GM21723 (cell line): Measurements from ENCODE around the gene BEND2.
"Not testable (repeated sequence)": the region's sequence is repeated elsewhere in the genome, so short reads cannot be mapped to it uniquely, and the experiment has no call there.

Source experiments
- ATAC-seq: cut with Tn5 transposase; IDR thresholded peaks from one replicate; pipeline ENCODE4 v1.9.1; 2021; ENCODE audit warnings: mild to moderate bottlenecking, moderate library complexity; ENCODE audit not compliant: unreplicated experiment

The BEND2 gene

GRCh38 chrX:18220786-18221185 lies at the start of gene BEND2:
Gene BEND2, minus strand, starts transcription at chrX:18220886. Its CDS starts 136 bp downstream, at chrX:18220750.
- ATAC-seq = no peak

GRCh38 chrX:18255059-18255458 lies 34.4 kb upstream of the BEND2 start:
- ATAC-seq = no peak

- ATAC-seq = no peak
Observed at GRCh38 chrX:18252644-18253359, 32.1 kb upstream of the BEND2 start.

GRCh38 chrX:18229646-18230045 lies 9.0 kb upstream of the BEND2 start:
- not testable (repeated sequence) for ATAC-seq

- ATAC-seq = no peak
Observed at GRCh38 chrX:18228069-18228468, 7.4 kb upstream of the BEND2 start.

- ATAC-seq = no peak
Observed at GRCh38 chrX:18227458-18227857, 6.8 kb upstream of the BEND2 start.

- no peak for ATAC-seq
Observed at GRCh38 chrX:18210470-18210869, 10.2 kb downstream of the BEND2 start.

GRCh38 chrX:18206657-18207056 lies 14.0 kb downstream of the BEND2 start:
- no peak for ATAC-seq

GRCh38 chrX:18203631-18204030 lies 17.1 kb downstream of the BEND2 start:
- no peak for ATAC-seq

- ATAC-seq = no peak
Observed at GRCh38 chrX:18194688-18195087, 26.0 kb downstream of the BEND2 start.

- ATAC-seq = no peak
Observed at GRCh38 chrX:18179446-18179845, 41.2 kb downstream of the BEND2 start.

GRCh38 chrX:18174971-18175370 lies 45.7 kb downstream of the BEND2 start:
- no peak for ATAC-seq

GRCh38 chrX:18174209-18174608 lies 46.5 kb downstream of the BEND2 start:
- no peak for ATAC-seq

GRCh38 chrX:18173494-18174180 lies 47.0 kb downstream of the BEND2 start:
- no peak for ATAC-seq

GRCh38 chrX:18172970-18173369 lies 47.7 kb downstream of the BEND2 start:
- ATAC-seq = no peak

GRCh38 chrX:18170910-18171309 lies 49.8 kb downstream of the BEND2 start:
- no peak for ATAC-seq

- no peak for ATAC-seq
Observed at GRCh38 chrX:18166068-18166467, 54.6 kb downstream of the BEND2 start.

GRCh38 chrX:18160369-18160768 lies 60.3 kb downstream of the BEND2 start:
- no peak for ATAC-seq

GRCh38 chrX:18158963-18159362 lies 61.7 kb downstream of the BEND2 start:
- no peak for ATAC-seq

- no peak for ATAC-seq
Observed at GRCh38 chrX:18151649-18152048, 69.0 kb downstream of the BEND2 start.

GRCh38 chrX:18151157-18151556 lies 69.5 kb downstream of the BEND2 start:
- ATAC-seq = no peak

GRCh38 chrX:18149454-18149853 lies 71.2 kb downstream of the BEND2 start:
- no peak for ATAC-seq
